GM12864 (cell line): ENCODE measurements around the gene CDH23.

Experiments
- DNase-seq: peaks from one replicate; pipeline ENCODE4 v3.0.0-alpha.2; 2011; ENCODE audit warnings: low read depth
- H3K4me3 ChIP-seq: 2 replicates; pipeline ENCODE4 v1.5.1; 2011; ENCODE audit warnings: mild to moderate bottlenecking, low read depth, low read length, control low read depth
- CTCF ChIP-seq: IDR thresholded peaks from 2 replicates; pipeline ENCODE4 v1.5.1; 2011; ENCODE audit warnings: low read depth, mild to moderate bottlenecking, moderate library complexity, low read length, control low read depth, inconsistent platforms; ENCODE audit errors: missing control alignments

CDH23 gene

DNA sequence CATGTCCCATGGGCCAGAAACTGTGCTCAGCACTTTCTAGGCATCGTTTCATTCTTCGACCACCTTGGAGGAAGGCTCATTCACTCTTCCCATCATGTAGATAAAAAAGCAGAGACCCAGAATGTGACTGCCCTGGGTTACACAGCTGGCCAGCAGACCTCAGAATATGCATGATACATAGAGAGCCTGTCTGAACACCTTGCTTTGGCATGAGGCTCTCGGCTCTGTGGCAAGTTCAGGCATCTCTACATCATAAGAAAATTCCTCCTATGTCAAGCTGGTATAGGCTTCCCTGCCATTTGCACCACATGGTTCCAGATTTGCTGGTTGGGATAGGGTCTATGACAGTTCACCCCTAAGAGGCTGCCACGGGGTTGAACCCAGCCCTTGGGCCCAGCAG is 134.1 kb downstream of the CDH23 start:
- no peak overlapping the region for H3K4me3 ChIP-seq
- no peak for TF ChIP-seq CTCF

GRCh38 chr10:71531485-71532446 is 135.0 kb downstream of the CDH23 start:
- no peak overlapping the region for H3K4me3 ChIP-seq
- TF ChIP-seq CTCF: no peak
- no peak for DNase-seq

More for the DNA sequence above, 134.1 kb downstream of the CDH23 start:
- no peak for DNase-seq

DNA sequence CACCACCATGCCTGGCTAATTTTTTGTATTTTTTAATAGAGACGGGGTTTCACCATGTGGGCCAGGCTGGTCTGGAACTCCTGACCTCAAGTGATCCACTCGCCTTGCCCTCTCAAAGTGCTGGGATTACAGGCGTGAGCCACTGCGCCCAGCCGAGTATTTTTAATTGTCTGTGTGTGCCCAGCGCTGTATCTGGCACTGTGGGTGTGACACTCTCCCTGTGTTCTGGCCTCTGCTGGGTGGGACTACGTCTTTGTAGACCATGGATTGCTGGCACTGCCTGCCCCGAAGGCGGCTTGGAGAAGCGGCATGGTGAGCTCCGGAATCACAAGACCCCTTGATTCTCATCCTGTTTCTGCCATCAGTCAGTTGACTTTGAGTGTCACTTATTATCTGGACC is 136.2 kb downstream of the CDH23 start:
- H3K4me3 ChIP-seq: no peak overlapping the region
- no peak for DNase-seq
- TF ChIP-seq CTCF: no peak

GRCh38 chr10:71533936-71534335 is 137.2 kb downstream of the CDH23 start:
- no peak overlapping the region for H3K4me3 ChIP-seq
- no peak for TF ChIP-seq CTCF
- DNase-seq: no peak

- no peak for TF ChIP-seq CTCF
- no peak for DNase-seq
These were observed 138.0 kb downstream of the CDH23 start for GRCh38 chr10:71534568-71535194.

DNA sequence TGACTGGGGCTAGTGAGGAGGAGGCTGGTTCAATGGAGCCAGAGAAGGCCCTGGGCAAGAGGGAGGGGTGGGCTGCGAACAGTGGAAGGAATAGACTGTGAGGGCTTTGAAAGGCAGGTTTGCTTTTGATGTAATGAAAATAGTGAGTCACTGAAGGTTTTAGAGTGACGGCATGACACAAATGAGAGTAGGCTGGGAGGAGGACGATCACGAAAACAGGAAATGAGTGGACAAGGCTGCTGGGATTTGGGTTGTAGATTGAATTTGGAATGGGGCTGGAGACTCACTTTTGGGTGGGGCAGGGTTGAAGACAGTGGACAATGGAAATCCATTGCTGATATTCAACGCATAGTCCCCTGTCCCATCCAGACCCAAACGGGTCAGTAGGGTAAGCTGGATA is 139.6 kb downstream of the CDH23 start:
- no peak for DNase-seq
- TF ChIP-seq CTCF: no peak

More at GRCh38 chr10:71534568-71535194, 138.0 kb downstream of the CDH23 start:
- H3K4me3 ChIP-seq: no peak overlapping the region

GRCh38 chr10:71537125-71537524 is 140.4 kb downstream of the CDH23 start:
- no peak overlapping the region for H3K4me3 ChIP-seq
- DNase-seq: no peak
- TF ChIP-seq CTCF: no peak

More for the DNA sequence above, 139.6 kb downstream of the CDH23 start:
- H3K4me3 ChIP-seq: no peak overlapping the region
